ENCODE measurements around the gene CCT7.

The CCT7 gene

GRCh38 chr2:73249636-73250035, 15.5 kb downstream of the CCT7 start:
- H3K23ac ChIP-seq (ENCODE audit: low read depth, low read length, poor library complexity) = no peak overlapping the region
- H2BK5ac ChIP-seq (ENCODE audit: low read length) = no peak overlapping the region
- no peaks in the 10 kb centered on the region for H3K27me3 ChIP-seq (ENCODE audit: control insufficient read depth in 3 of 3, insufficient read depth in 3 of 3, low read depth in 1 of 3, low read length in 3 of 3)
- H3K4ac ChIP-seq (ENCODE audit: low read length) = no peak overlapping the region
- no peak overlapping the region for H3K9ac ChIP-seq (ENCODE audit: low read depth, low read length, poor library complexity)
- no peak overlapping the region for H2BK120ac ChIP-seq (ENCODE audit: low read depth, low read length)
- no peaks in the 10 kb centered on the region for H3K9me3 ChIP-seq (replicated peaks in 1 of 2; ENCODE audit: control insufficient read depth in 2 of 2, insufficient read depth in 1 of 2, low read depth in 1 of 2, low read length in 2 of 2)
- H2AK5ac ChIP-seq (ENCODE audit: low read depth, low read length) = no peak overlapping the region
- H3K4me3 ChIP-seq (ENCODE audit: low read length in 2 of 2) = peak overlapping the region in 1 of 2 donors; percentile 58
- no peak overlapping the region for H2AFZ ChIP-seq (ENCODE audit: low read length)
- H3K4me2 ChIP-seq (ENCODE audit: insufficient read depth, low read length, poor library complexity, severe bottlenecking) = no peak overlapping the region
- peaks cover 4% of the 10 kb centered on the region for H3K79me1 ChIP-seq (ENCODE audit: low read depth, low read length)
- no peak overlapping the region for H3K27ac ChIP-seq (replicated peaks; ENCODE audit: low read length)
- no peak overlapping the region for H4K8ac ChIP-seq (ENCODE audit: low read depth, low read length)
- H3K18ac ChIP-seq (ENCODE audit: low read length) = no peak overlapping the region
- no peak overlapping the region for H4K91ac ChIP-seq (ENCODE audit: low read depth, low read length, poor library complexity)
- H3K4me1 ChIP-seq (ENCODE audit: control insufficient read depth in 2 of 2, insufficient read depth in 1 of 2, low read depth in 1 of 2, low read length in 2 of 2) = no peaks in the 10 kb centered on the region
- no CpG with 5 or more reads among the region's 9 CpGs for WGBS, 2 donors (ENCODE audit: extremely low coverage in 2 of 2, insufficient read length in 2 of 2, insufficient replicate concordance in 1 of 2)
- H2BK12ac ChIP-seq (ENCODE audit: low read length) = no peak overlapping the region
- no peak overlapping the region for H2BK15ac ChIP-seq (ENCODE audit: low read length)
- DNase-seq (ENCODE audit: low spot score) = no peak
- peaks cover 69 to 99% of the 10 kb centered on the region in 2 donors for H3K36me3 ChIP-seq (replicated peaks in 1 of 2; ENCODE audit: control insufficient read depth in 2 of 2, insufficient read depth in 2 of 2, low read length in 2 of 2)
- H3K14ac ChIP-seq (ENCODE audit: low read length) = no peak overlapping the region

- Histone ChIP-seq H2AFZ (ENCODE audit: low read length) (no peak overlapping the region), H3K4me2 (ENCODE audit: insufficient read depth, low read length, poor library complexity, severe bottlenecking) (no peak overlapping the region), H3K4me1 (ENCODE audit: control insufficient read depth in 2 of 2, insufficient read depth in 1 of 2, low read depth in 1 of 2, low read length in 2 of 2) (peaks cover 0 to 2% of the 10 kb centered on the region in 2 donors), H4K91ac (ENCODE audit: low read depth, low read length, poor library complexity) (no peak overlapping the region), H2BK15ac (ENCODE audit: low read length) (no peak overlapping the region), H3K9ac (ENCODE audit: low read depth, low read length, poor library complexity) (no peak overlapping the region), H3K4ac (ENCODE audit: low read length) (no peak overlapping the region), H3K79me1 (ENCODE audit: low read depth, low read length) (peaks cover 4% of the 10 kb centered on the region), H2BK120ac (ENCODE audit: low read depth, low read length) (no peak overlapping the region), H2AK5ac (ENCODE audit: low read depth, low read length) (no peak overlapping the region), H3K36me3 (replicated peaks in 1 of 2; ENCODE audit: control insufficient read depth in 2 of 2, insufficient read depth in 2 of 2, low read length in 2 of 2) (peaks cover 59 to 97% of the 10 kb centered on the region in 2 donors), H3K27me3 (ENCODE audit: control insufficient read depth in 3 of 3, insufficient read depth in 3 of 3, low read depth in 1 of 3, low read length in 3 of 3) (no peaks in the 10 kb centered on the region), H3K4me3 (ENCODE audit: low read length in 2 of 2) (no peak overlapping the region), H2BK12ac (ENCODE audit: low read length) (no peak overlapping the region), H2BK5ac (ENCODE audit: low read length) (no peak overlapping the region), H3K14ac (ENCODE audit: low read length) (no peak overlapping the region), H3K23ac (ENCODE audit: low read depth, low read length, poor library complexity) (no peak overlapping the region), H3K9me3 (replicated peaks in 1 of 2; ENCODE audit: control insufficient read depth in 2 of 2, insufficient read depth in 1 of 2, low read depth in 1 of 2, low read length in 2 of 2) (no peaks in the 10 kb centered on the region), H3K18ac (ENCODE audit: low read length) (no peak overlapping the region), H3K27ac (replicated peaks; ENCODE audit: low read length) (no peak overlapping the region), H4K8ac (ENCODE audit: low read depth, low read length) (no peak overlapping the region)
- WGBS, 2 donors (ENCODE audit: extremely low coverage in 2 of 2, insufficient read length in 2 of 2, insufficient replicate concordance in 1 of 2) = no CpG with 5 or more reads among the region's 17 CpGs
- no peak for DNase-seq (ENCODE audit: low spot score)
Observed at GRCh38 chr2:73250872-73251846, 17.1 kb downstream of the CCT7 start.

- H3K18ac ChIP-seq (ENCODE audit: low read length) = no peak overlapping the region
Observed at GRCh38 chr2:73252238-73253027, 18.3 kb downstream of the CCT7 start.

GRCh38 chr2:73253400-73253799, 19.3 kb downstream of the CCT7 start:
- no CpG with 5 or more reads among the region's 2 CpGs for WGBS, 2 donors (ENCODE audit: extremely low coverage in 2 of 2, insufficient read length in 2 of 2, insufficient replicate concordance in 1 of 2)
- H3K9ac ChIP-seq (ENCODE audit: low read depth, low read length, poor library complexity) = no peak overlapping the region

More at GRCh38 chr2:73252238-73253027, 18.3 kb downstream of the CCT7 start:
- no CpG with 5 or more reads among the region's 17 CpGs for WGBS, 2 donors (ENCODE audit: extremely low coverage in 2 of 2, insufficient read length in 2 of 2, insufficient replicate concordance in 1 of 2)
- Histone ChIP-seq H3K23ac (ENCODE audit: low read depth, low read length, poor library complexity) (no peak overlapping the region), H4K8ac (ENCODE audit: low read depth, low read length) (no peak overlapping the region), H3K4me2 (ENCODE audit: insufficient read depth, low read length, poor library complexity, severe bottlenecking) (no peak overlapping the region), H3K27ac (replicated peaks; ENCODE audit: low read length) (no peak overlapping the region), H3K14ac (ENCODE audit: low read length) (no peak overlapping the region), H2AFZ (ENCODE audit: low read length) (no peak overlapping the region), H2BK120ac (ENCODE audit: low read depth, low read length) (no peak overlapping the region), H3K4me3 (ENCODE audit: low read length in 2 of 2) (peak overlapping the region in 1 of 2 donors; percentile 25), H3K9ac (ENCODE audit: low read depth, low read length, poor library complexity) (peak overlapping the region; percentile 13), H3K27me3 (ENCODE audit: control insufficient read depth in 3 of 3, insufficient read depth in 3 of 3, low read depth in 1 of 3, low read length in 3 of 3) (no peaks in the 10 kb centered on the region), H2BK5ac (ENCODE audit: low read length) (no peak overlapping the region), H2BK15ac (ENCODE audit: low read length) (no peak overlapping the region), H3K36me3 (replicated peaks in 1 of 2; ENCODE audit: control insufficient read depth in 2 of 2, insufficient read depth in 2 of 2, low read length in 2 of 2) (peaks cover 50 to 85% of the 10 kb centered on the region in 2 donors), H4K91ac (ENCODE audit: low read depth, low read length, poor library complexity) (no peak overlapping the region), H3K9me3 (replicated peaks in 1 of 2; ENCODE audit: control insufficient read depth in 2 of 2, insufficient read depth in 1 of 2, low read depth in 1 of 2, low read length in 2 of 2) (no peaks in the 10 kb centered on the region), H3K79me1 (ENCODE audit: low read depth, low read length) (peaks cover 4% of the 10 kb centered on the region), H2BK12ac (ENCODE audit: low read length) (no peak overlapping the region), H3K4ac (ENCODE audit: low read length) (no peak overlapping the region), H3K4me1 (ENCODE audit: control insufficient read depth in 2 of 2, insufficient read depth in 1 of 2, low read depth in 1 of 2, low read length in 2 of 2) (peaks cover 0 to 2% of the 10 kb centered on the region in 2 donors), H2AK5ac (ENCODE audit: low read depth, low read length) (no peak overlapping the region)
- no peak for DNase-seq (ENCODE audit: low spot score)

More at GRCh38 chr2:73253400-73253799, 19.3 kb downstream of the CCT7 start:
- no peak overlapping the region for H2BK12ac ChIP-seq (ENCODE audit: low read length)
- no peak overlapping the region for H2BK5ac ChIP-seq (ENCODE audit: low read length)
- no peak overlapping the region for H2AK5ac ChIP-seq (ENCODE audit: low read depth, low read length)
- no peak overlapping the region for H4K8ac ChIP-seq (ENCODE audit: low read depth, low read length)
- no peaks in the 10 kb centered on the region for H3K9me3 ChIP-seq (replicated peaks in 1 of 2; ENCODE audit: control insufficient read depth in 2 of 2, insufficient read depth in 1 of 2, low read depth in 1 of 2, low read length in 2 of 2)
- no peak overlapping the region for H2BK120ac ChIP-seq (ENCODE audit: low read depth, low read length)
- DNase-seq (ENCODE audit: low spot score) = no peak
- H3K79me1 ChIP-seq (ENCODE audit: low read depth, low read length) = no peaks in the 10 kb centered on the region
- H3K4me2 ChIP-seq (ENCODE audit: insufficient read depth, low read length, poor library complexity, severe bottlenecking) = no peak overlapping the region
- no peak overlapping the region for H3K4ac ChIP-seq (ENCODE audit: low read length)
- peaks cover 0 to 2% of the 10 kb centered on the region in 2 donors for H3K4me1 ChIP-seq (ENCODE audit: control insufficient read depth in 2 of 2, insufficient read depth in 1 of 2, low read depth in 1 of 2, low read length in 2 of 2)
- no peak overlapping the region for H3K27ac ChIP-seq (replicated peaks; ENCODE audit: low read length)
- H2BK15ac ChIP-seq (ENCODE audit: low read length) = no peak overlapping the region
- no peaks in the 10 kb centered on the region for H3K27me3 ChIP-seq (ENCODE audit: control insufficient read depth in 3 of 3, insufficient read depth in 3 of 3, low read depth in 1 of 3, low read length in 3 of 3)
- H3K23ac ChIP-seq (ENCODE audit: low read depth, low read length, poor library complexity) = no peak overlapping the region
- peaks cover 44 to 78% of the 10 kb centered on the region in 2 donors for H3K36me3 ChIP-seq (replicated peaks in 1 of 2; ENCODE audit: control insufficient read depth in 2 of 2, insufficient read depth in 2 of 2, low read length in 2 of 2)
- H3K18ac ChIP-seq (ENCODE audit: low read length) = no peak overlapping the region
- no peak overlapping the region for H2AFZ ChIP-seq (ENCODE audit: low read length)
- no peak overlapping the region for H3K4me3 ChIP-seq (ENCODE audit: low read length in 2 of 2)
- no peak overlapping the region for H3K14ac ChIP-seq (ENCODE audit: low read length)
- H4K91ac ChIP-seq (ENCODE audit: low read depth, low read length, poor library complexity) = no peak overlapping the region

Measured in neuronal stem cell (in vitro differentiated cells).